HTERT RPE-1 (cell line): ENCODE data around the gene SSC5D.

ENCODE experiments used
- in situ Hi-C: fragments of 300-500 bp; cut with MboI; formaldehyde crosslinking; loops from 4 replicates; pipeline ENCODE4 v1.14.3; 2020; ENCODE audit warnings: low sequenced_read_pairs

Gene SSC5D

DNA sequence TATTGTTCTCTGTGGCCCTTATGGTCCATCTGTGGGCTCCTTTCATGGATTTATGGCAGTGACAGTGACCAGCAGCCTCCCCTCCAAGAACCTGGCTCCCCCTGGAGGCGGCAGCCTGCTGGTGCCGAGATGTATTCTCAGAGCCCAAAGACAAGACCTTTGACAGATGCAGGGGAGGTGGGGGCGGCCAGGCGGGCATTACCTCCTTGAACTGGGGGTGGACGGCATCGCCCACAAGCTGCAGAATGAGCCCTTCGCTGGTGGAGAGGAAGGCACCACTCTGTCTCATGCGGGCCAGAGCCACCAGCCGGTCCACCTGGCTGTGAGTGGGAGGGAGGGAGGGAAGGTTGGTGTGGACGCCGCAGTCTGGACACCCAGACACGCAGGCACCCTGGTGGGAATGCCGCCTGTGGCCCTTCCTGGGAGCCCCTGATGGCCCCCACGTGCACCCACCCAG is 33.4 kb upstream of the SSC5D start:
- in situ Hi-C loops: no loop called here

DNA sequence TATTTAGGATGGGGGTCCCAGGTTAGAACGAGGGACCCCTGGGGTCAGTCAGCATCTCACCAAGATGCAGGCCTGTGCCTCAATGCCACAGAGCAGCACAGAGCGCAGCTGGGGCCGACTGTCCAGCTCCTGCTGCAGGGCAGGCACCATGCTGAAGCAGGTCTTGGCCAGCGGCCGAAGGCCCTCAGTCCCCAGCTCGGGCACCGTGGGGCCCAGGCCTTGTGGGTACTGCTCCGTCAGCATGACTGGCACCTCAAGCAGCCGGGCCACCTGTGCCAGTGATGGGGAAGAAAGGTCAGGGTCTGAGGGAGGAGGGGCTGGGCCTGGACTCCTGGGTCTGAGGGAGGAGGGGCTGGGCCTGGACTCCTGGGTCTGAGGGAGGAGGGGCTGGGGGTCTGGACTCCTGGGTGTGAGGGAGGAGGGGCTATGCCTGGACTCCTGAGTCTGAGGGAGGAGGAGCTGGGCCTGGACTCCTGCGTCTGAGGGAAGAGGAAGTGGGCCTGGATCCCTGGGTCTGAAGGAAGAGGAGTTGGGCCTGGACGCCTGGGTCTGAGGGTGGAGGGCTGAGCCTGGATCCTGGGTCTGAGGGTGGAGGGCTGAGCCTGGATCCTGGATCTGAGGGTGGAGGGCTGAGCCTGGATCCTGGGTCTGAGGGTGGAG is 32.5 kb upstream of the SSC5D start:
- in situ Hi-C loops: no loop called here

GRCh38 chr19:55456347-55456746 is 31.9 kb upstream of the SSC5D start:
- in situ Hi-C loops: no loop called here

GRCh38 chr19:55457683-55458457 is 30.4 kb upstream of the SSC5D start:
- in situ Hi-C loops: no loop called here

DNA sequence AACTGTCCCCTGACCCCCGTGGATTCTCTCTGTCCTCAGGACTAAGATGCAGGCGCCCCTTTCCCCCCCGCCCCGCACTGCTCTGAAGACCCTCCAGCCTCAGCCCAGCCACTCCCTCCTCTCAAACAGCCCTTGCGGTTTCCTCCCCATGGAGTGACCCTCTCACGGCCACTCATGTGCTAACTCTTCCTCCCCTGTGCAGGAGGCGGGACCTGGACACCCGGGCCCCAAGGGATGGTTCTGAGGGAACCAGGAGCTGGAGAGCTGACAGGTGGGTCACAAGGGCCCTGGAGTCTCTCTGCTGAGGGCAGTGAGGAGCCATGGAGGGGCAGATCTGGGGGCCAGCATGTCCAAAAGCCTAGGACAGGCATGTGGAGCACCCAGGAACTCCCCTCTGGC is 28.7 kb upstream of the SSC5D start:
- in situ Hi-C loops: no loop called here

- in situ Hi-C loops: no loop called here
Measured at GRCh38 chr19:55459950-55460657, 28.1 kb upstream of the SSC5D start.

DNA sequence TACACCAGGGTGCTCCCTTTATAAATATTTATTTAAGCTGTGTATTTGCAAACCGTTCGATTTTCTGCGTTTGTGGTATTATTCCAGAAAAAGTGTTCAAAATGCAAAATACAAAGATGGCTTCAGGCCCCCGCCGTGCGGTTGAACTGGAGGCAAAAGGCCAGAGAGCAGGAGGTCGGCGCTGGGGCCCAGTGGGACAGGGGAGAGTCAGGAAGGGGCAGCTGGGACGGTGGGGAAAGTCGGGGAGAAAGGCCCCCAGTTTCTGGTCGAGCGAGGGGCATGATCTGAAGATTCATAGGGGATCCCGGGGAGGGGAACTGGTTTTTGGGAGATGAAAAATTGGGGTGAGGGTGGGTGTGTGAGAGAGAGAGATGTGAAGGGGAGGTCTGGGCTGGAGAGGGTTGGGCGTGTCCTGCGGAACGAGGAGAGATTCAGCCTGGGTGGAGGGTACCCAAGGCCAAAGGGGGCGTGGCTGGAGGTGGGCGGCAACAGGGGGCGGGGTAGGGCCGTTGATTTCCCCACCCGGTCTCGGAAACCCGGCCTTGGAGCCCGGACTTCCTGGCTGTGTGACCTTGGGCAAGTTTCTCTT is 27.5 kb upstream of the SSC5D start:
- in situ Hi-C loops: no loop called here

GRCh38 chr19:55461259-55461973 is 26.8 kb upstream of the SSC5D start, which contains the start of gene ISOC2:
Gene ISOC2 (minus strand): TSS chr19:55461642. CDS start chr19:55456486, 5,156 bp downstream.
- in situ Hi-C loops: no loop called here

DNA sequence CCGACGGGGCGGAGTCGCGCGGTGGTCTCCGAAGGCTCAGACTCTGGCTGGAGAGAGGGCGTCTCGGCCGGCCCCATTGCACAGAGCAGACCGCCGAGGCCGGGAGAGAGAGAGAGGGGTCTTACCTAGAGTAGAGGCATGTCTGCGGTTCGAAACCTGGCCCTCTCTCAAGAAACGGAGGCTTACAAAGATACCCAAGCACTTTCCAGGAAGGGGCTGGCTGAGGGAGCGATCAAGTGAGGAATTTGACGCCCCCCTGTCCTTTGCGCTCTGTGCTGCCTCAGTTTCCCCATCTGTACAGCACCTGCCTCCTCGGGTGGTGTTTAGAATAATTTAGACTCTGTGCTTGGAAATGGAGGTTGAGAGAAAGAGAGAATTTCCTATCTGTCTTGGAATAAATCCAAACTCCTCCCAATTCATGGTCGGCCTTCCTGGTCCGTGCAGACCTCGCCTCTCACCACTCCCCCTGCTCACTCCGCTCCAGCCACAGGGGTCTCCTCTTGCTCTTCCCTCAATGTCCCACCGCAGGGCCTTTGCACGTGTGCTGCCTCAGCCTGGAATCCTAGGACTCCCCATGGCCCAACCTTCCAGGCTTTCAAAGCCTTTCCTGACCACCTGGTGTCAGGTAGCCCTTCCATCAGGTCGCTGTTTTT is 26.1 kb upstream of the SSC5D start:
- in situ Hi-C loops: no loop called here

- in situ Hi-C loops: no loop called here
Measured at GRCh38 chr19:55462722-55463121, 25.5 kb upstream of the SSC5D start.

DNA sequence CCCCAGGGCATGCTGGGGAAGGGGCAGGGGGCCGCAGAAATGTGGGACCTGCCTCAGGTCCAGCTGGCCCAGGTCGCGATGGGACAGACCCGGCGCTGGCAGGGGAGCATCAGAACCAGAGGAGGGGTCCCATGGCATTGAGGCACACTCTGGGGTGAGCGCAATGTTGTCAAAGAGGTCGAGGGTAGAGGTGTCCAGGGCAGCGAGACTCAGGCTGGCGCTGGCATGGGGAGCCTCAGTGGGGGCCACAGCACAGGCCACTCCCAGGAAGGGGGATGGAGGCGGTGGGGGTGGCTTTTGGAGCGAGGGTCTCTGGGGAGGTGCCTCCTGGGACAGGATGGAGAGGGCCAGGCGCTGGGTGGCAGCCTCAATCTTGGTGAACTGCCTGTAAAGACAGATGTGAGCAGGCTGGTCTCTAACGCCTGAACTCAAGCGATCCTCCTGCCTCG is 24.6 kb upstream of the SSC5D start:
- in situ Hi-C loops: no loop called here

DNA sequence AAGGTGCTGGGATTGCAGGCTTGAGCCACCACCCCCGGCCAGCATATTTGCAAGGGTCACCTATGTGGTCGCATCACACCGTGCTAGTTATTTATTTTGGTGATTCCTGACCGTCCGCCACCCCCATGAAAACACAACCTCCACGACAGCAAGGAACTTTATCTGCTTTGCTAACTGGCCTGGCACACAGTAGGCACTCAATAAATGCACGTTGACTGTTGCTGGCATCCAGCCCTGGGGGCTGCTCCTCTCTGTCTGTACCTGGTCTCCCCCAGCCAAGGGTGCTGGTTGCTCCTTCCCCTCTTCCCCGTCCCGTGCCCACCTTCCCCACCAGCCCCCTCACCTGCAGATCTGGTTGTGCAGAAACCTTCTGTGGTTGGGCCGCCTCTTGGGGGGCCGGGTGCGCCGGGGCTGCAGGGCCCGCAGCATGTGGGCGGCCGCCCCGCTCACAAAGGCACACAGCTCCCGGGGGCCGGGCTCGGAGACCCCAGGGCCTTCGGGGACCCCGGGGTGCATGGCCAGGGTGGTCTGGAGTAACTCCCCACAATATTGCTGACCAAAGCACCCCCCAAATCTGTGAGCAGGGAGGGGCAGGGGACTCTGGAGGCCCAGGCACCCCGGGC is 24.1 kb upstream of the SSC5D start:
- in situ Hi-C loops: no loop called here

- in situ Hi-C loops: no loop called here
Measured at GRCh38 chr19:55464662-55465054, 23.6 kb upstream of the SSC5D start, which contains the start of gene C19orf85. Gene C19orf85 (minus strand): TSS chr19:55464751. CDS start chr19:55464554, 197 bp downstream.

DNA sequence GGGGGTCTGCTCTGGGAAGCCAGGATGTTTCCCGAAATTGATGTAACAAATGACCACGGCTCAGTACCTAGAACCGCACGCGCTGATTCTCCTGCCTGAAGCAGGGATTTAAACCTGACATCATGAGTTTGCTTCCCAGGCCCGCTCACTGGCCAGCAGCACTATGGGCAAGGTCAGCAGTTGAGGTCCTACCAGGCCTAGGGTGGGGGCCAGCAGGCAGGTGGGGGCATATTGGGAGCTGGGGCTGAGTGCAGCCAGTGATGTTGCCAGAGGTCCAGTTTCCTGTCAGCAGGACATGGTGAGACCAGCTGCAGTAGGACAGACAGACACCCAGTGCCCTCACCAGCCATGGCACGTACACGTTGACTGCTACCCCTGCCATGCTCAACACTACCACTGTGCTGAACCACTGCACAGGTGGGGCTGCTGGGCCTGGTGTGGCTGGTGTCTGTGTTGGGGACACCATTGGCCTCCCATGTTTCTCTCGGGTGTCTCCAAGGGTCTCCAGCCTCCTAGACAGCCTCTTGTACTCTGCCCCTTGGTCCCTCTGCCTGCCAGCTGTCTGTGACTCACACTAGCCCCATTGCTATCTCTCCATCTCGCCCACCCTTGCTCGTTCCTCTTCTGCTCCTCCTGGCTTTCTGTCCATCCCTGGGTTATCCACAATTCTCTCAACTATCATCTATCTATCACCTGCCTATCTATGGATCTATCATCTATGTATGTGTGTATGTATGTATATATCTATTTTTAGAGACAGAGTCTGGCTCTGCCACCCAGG is 22.6 kb upstream of the SSC5D start:
- in situ Hi-C loops: no loop called here

- in situ Hi-C loops: no loop called here
Measured at GRCh38 chr19:55466241-55466614, 22.0 kb upstream of the SSC5D start.

- in situ Hi-C loops: no loop called here
Measured at GRCh38 chr19:55467236-55468053, 20.8 kb upstream of the SSC5D start.

- in situ Hi-C loops: no loop called here
Measured at GRCh38 chr19:55468054-55468393, 20.2 kb upstream of the SSC5D start.

DNA sequence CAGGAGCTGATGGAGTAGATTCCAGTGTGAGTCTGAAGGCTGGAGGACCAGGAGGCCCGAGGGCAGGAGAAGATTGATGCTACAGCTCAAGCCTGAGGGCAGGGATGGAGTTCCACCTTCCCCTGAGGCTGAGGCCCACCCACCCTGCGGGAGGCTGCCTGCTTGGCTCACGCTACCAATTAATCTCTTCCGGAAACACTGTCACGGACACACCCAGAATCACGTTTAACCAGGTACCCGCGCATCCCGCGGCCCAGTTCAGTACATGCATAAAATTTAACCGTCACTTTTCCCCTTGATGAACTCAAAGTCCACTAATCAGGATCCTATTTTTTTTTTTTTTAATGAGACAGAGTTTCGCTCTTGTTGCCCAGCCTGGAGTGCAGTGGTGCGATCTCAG is 17.0 kb upstream of the SSC5D start:
- in situ Hi-C loops: no loop called here
